HG03175 (cell line): ENCODE results near the gene PAIP2.
"Not testable (repeated sequence)": the region's sequence is repeated elsewhere in the genome, so short reads cannot be mapped to it uniquely, and the experiment has no call there.

Experiments used
- ATAC-seq: cut with Tn5 transposase; IDR thresholded peaks from one replicate; pipeline ENCODE4 v1.9.1; 2021; ENCODE audit warnings: mild to moderate bottlenecking, moderate library complexity; ENCODE audit not compliant: unreplicated experiment

PAIP2 gene

GRCh38 chr5:139377226-139377625 lies 35.6 kb downstream of the PAIP2 start:
- no peak for ATAC-seq

- no peak for ATAC-seq
Observed at GRCh38 chr5:139378101-139378825, 36.6 kb downstream of the PAIP2 start.

- ATAC-seq, result no peak
Observed at GRCh38 chr5:139378941-139379361, 37.3 kb downstream of the PAIP2 start.

GRCh38 chr5:139379626-139380449 lies 38.2 kb downstream of the PAIP2 start:
- ATAC-seq, result no peak

DNA sequence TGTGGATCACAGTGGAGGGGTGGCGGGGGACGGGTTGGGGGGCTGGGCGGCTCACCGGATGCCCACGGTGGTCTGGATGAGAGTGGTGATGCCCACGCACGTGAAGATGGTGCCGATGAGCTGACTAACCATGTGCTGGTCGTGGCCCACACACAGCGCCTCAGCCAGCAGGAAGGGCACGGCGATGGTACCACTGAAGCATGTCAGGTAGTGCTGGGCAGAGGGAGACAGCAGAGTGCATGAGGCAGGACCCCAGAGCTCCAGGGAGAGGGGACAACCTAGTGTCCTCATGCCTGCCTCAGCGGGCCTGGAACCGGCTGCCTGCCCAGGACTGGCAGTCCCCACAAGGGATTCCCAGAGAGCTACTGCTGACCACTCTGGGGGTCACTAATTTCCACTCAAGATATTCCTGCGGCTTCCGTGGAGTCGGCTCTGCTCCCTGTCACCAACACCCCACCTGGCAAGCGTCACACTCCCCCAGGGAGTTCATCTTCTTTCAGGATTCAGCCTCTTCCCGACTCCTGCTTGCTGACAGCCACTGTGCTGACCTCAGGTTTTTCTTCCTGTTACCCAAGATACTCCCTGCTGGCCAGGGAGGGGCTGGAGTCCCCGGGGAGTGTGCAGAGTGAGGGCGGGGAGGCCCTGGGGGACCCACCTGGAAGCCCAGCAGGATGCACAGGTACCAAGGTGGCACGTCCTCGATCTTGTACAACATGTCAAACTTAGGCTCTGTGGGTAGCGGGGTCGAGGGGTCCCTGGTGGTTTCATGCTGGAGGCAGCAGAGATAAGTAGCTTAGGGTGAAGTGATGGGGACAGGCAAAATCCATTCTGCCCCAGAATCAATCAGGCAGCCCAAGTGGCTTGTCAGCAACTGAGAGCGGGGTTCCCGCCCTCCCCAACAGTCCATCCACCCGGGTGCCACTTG lies 40.4 kb downstream of the PAIP2 start:
- no peak for ATAC-seq

GRCh38 chr5:139382807-139383206 lies 41.2 kb downstream of the PAIP2 start:
- no peak for ATAC-seq

- ATAC-seq, result no peak
Observed at GRCh38 chr5:139383275-139383992, 41.8 kb downstream of the PAIP2 start, which contains the start of gene SLC23A1. Gene SLC23A1 (minus strand): TSS chr5:139383297. CDS start chr5:139383253, 44 bp downstream.

- ATAC-seq, result no peak
Observed at GRCh38 chr5:139383993-139384590, 42.4 kb downstream of the PAIP2 start.

- no peak for ATAC-seq
Observed at GRCh38 chr5:139384591-139385051, 43.0 kb downstream of the PAIP2 start.

DNA sequence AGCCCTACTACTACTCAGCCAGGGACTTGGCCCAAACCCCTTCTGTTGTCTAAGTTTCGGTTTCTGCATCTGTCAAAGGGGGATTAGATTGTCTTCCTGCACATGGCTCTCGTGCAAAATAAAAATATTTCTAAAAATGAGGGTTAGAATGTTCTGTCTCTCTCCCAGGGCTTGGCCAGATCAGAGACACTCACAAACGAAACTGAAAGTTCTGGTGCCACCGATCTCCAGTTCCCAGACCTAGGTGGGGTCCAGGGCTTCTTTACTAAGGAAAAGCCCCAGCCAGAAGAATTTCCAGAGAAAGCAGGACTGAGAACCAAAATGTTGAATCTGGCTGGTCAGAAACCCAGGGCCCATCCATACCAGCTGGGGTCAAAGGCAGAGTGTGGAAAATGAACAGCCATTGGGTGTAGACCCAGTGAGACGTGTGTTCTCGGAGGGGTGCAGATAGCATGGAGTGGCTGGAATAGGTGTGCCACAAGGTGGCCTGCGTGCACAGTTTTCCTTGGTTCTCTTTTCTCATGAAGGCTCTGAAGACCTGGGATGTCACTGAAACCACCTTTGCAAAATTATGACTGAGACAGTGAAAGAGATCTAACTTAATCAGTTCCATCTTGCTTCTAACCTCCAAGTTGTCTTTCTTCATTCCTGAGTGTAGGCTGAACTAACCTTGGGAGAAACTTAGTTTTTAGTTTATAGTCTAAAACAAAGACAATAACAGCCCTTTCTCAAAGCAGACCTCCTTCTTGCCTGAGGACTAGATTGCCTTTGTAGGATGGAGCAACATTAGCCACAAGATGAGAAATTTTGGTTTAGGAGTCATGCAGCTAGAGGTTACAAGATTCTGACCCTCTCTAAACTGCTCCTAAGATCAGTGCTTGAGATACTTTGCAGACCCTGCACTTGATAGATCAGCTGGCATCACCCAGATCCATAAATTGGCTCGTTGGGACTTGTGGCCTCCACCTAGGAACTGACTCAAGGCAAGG lies 43.7 kb downstream of the PAIP2 start:
- no peak for ATAC-seq

DNA sequence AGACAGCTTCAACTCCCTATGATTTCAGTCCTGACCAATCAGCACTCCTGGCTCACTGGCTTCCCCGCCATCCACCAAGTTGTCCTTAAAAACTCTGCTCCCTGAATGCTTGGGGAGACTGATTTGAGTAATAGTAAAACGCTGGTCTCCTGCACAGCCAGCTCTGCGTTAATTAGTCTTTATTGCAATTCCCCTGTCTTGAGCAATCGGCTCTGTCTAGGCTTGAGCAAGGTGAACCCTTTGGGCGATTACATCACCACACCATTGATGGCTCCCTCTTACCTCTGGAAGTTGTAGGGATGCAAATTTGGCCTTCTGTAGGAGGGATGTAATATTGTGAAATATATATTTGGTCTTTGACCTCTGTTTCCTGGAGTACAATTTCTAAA lies 44.4 kb downstream of the PAIP2 start:
- ATAC-seq, result no peak

- not testable (repeated sequence) for ATAC-seq
Observed at GRCh38 chr5:139386956-139387355, 45.3 kb downstream of the PAIP2 start.

DNA sequence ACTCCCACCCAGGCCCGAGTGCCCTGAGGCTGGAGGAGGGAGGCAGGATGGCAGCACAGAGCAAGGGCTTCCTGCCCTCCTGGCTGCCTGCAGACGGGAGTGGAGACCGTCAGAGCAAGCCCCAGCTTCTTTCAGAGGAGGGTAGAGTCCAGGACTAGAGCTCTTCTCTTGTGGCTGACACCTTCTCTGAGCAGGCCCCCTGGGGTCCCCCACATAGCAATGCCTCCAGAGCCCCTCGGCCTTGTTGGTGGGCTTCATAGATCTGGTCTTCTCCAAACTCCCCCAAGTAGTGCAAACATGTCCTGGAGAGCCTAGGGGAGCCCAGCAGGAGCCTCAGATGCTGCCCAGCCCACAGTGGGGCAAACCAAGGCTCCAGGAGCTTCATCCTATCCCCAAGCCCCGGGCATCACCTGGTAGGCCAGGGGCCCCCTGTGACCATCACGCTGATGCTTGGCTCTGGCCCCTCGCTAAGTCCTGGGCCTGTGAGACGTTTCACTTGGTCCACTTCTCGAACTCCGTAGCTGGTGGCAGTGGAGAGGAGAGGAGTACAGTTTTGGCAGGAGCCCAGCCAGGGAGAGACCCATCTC lies 46.0 kb downstream of the PAIP2 start:
- no peak for ATAC-seq

- ATAC-seq, result no peak
Observed at GRCh38 chr5:139388198-139388821, 46.7 kb downstream of the PAIP2 start.

GRCh38 chr5:139389701-139390638 lies 48.3 kb downstream of the PAIP2 start, which contains the start of gene MZB1:
Gene MZB1 (minus strand): TSS chr5:139389913. CDS start chr5:139389856, 57 bp downstream.
- peak; percentile 48 for ATAC-seq
